ENCODE results near the gene AFTPH. TPM values are rescaled to one million over a fixed set of nuclear protein-coding genes. Genes with fewer than 3 reads are reported as not detected.
A peak's percentile ranks its signal among the peaks of the same experiment; 100 is the strongest.

AFTPH gene
- polyA plus RNA-seq, 2 of the 4 experiments (the other 2 are of a cell fraction) = 24.0 to 51.4 TPM

GRCh38 chr2:64593035-64593655 is 69.0 kb downstream of the AFTPH start:
- no peak for ATAC-seq
- FAIRE-seq = no peak
- H3K9me3 ChIP-seq = no peaks in the 10 kb centered on the region
- ChIA-PET CTCF (interaction anchor here (1.2 to 8.0 kb wide), 9 partner anchors 14 to 296 kb away, joined by 3 to 69 read pairs (median 8); no protein-coding TSS in a partner anchor), POLR2A (no interaction called here)
- H3K4me1 ChIP-seq = peaks cover 18% of the 10 kb centered on the region; the same call in 1 of the 3 replicates
- TF ChIP-seq USF2 (IDR thresholded peaks at IDR 0.05) (peak; percentile 78), E2F6 (IDR thresholded peaks at IDR 0.05; ENCODE audit: borderline replicate concordance, low read depth) (no peak)
- no peak overlapping the region for H3K4me3 ChIP-seq
- 88% methylated on average over 4 of the region's 4 CpGs for WGBS (ENCODE audit: missing lambda C conversion rate)
- H3K27ac ChIP-seq = no peak overlapping the region
- no peak overlapping the region for H3K4me2 ChIP-seq
- DNase-seq (ENCODE audit: low read depth in 1 of 2, low spot score in 1 of 2) = no peak

GRCh38 chr2:64594226-64594989 is 70.3 kb downstream of the AFTPH start:
- POLR2A ChIA-PET = interaction anchor here (0.5 kb wide), 1 partner anchor 52 kb away, joined by 4 read pairs; no protein-coding TSS in a partner anchor
- H3K4me3 ChIP-seq = no peak overlapping the region

GRCh38 chr2:64595397-64596176 is 71.5 kb downstream of the AFTPH start:
- H3K4me2 ChIP-seq = no peak overlapping the region
- ChIA-PET POLR2A (interaction anchor here (1.6 kb wide), 1 partner anchor 59 kb away, joined by 3 read pairs; the partner anchor contains the start of gene SERTAD2), CTCF (interaction anchor here (0.6 to 8.0 kb wide), 19 partner anchors 8 to 309 kb away, joined by 3 to 69 read pairs (median 4); no protein-coding TSS in a partner anchor)
- no peaks in the 10 kb centered on the region for H3K9me3 ChIP-seq
- no peak overlapping the region for H3K4me3 ChIP-seq
- no peak for TF ChIP-seq NFE2L2 (conservative IDR thresholded peaks at IDR 0.05; ENCODE audit: low read length)
- no peak for TF ChIP-seq PBX3 (IDR thresholded peaks at IDR 0.05)
- TF ChIP-seq NPAS2 (CRISPR knock-in tag; IDR thresholded peaks at IDR 0.05; ENCODE audit: borderline replicate concordance) = no peak
- TF ChIP-seq RAD21 (conservative IDR thresholded peaks at IDR 0.05 in 1 of 2, IDR thresholded peaks at IDR 0.05 in 1 of 2) = peak; percentile 55 to 72
- peak; percentile 46 for TF ChIP-seq CTCF (IDR thresholded peaks at IDR 0.05)
- TF ChIP-seq MAZ (IDR thresholded peaks at IDR 0.05; ENCODE audit: borderline replicate concordance, low read depth, low read length) = no peak
- no peak for TF ChIP-seq ZFP36 (IDR thresholded peaks at IDR 0.05; ENCODE audit: borderline replicate concordance, partially characterized antibody)
- TF ChIP-seq HOXB5 (CRISPR knock-in tag; IDR thresholded peaks at IDR 0.05) = no peak
- peak; percentile 35; the same call in 1 of the 3 replicates for TF ChIP-seq SMC3 (IDR thresholded peaks at IDR 0.05)
- TF ChIP-seq BHLHE40 (IDR thresholded peaks at IDR 0.05; ENCODE audit: low read depth, low read length) = no peak
- TF ChIP-seq TP53 (CRISPR knock-in tag; IDR thresholded peaks at IDR 0.05) = no peak
- peak in 1 of 2 experiments; percentile 38 for DNase-seq (ENCODE audit: low read depth in 1 of 2, low spot score in 1 of 2)
- FAIRE-seq = no peak
- peak; percentile 43 to 72; a peak in 3 of 6 replicates for ATAC-seq
- 51% methylated on average over 4 of the region's 4 CpGs for WGBS (ENCODE audit: missing lambda C conversion rate)
- peaks cover 21% of the 10 kb centered on the region; the same call in 1 of the 3 replicates for H3K4me1 ChIP-seq
- no peak overlapping the region for H3K27ac ChIP-seq

More at GRCh38 chr2:64594226-64594989, 70.3 kb downstream of the AFTPH start:
- ATAC-seq = peak in 1 of 2 experiments; percentile 29; a peak in 2 of 6 replicates
- Histone ChIP-seq H3K9me3 (no peaks in the 10 kb centered on the region), H3K4me2 (no peak overlapping the region), H3K27ac (0 out of 6 replicates have a peak overlapping the region, but pooled peaks of 1 of the 2 experiments have one; percentile 7), H3K4me1 (peaks cover 18% of the 10 kb centered on the region; the same call in 1 of the 3 replicates)
- CTCF ChIA-PET = interaction anchor here (0.6 to 8.0 kb wide), 17 partner anchors 8 to 310 kb away, joined by 3 to 69 read pairs (median 4); no protein-coding TSS in a partner anchor
- TF ChIP-seq ZC3H11A (IDR thresholded peaks at IDR 0.05) (no peak), RAD21 (conservative IDR thresholded peaks at IDR 0.05 in 1 of 2, IDR thresholded peaks at IDR 0.05 in 1 of 2) (no peak), JUNB (IDR thresholded peaks at IDR 0.05) (0 out of 2 replicates have a peak, but pooled peaks have one; percentile 11), CBX8 (IDR thresholded peaks at IDR 0.05) (no peak)
- DNase-seq (ENCODE audit: low read depth in 1 of 2, low spot score in 1 of 2) = no peak
- FAIRE-seq = no peak
- 59% methylated on average over 7 of the region's 7 CpGs for WGBS (ENCODE audit: missing lambda C conversion rate)

Data from A549 (cell line).